Fibroblast of upper back skin (primary cell): ENCODE data around the gene SLC25A48.

Source experiments
- DNase-seq: peaks from one replicate; pipeline ENCODE4 v3.0.0-alpha.2; 2013

The SLC25A48 gene

DNA sequence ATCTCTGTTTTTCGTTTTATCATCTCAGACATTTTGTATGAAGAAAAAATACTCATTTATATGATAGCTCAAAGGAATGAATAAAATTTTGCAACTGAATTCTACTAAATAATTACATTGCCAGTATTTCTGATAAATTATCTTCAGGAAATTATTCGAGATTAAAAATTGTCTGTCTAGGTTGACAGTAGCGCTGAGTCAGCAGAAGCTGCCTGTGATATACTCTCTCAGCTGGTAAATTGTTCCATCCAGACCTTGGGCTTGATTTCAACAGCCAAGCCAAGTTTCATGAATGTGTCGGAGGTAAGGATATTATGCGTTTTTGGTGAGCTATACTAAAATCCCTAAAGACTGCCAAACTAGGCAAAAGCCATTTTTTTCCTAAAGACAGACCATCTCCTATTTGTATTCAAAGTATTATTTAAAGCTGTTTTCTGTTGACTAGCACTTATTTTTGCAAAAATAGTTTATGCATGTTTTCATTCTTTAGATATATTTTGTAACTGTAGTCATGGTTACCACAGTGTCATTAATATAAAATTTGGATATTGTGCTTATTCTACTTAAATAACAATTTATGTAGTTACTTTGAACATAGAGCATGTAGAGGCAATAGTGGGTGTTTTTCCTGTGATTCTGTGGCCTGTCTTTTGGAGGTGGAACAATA is 102.9 kb downstream of the SLC25A48 start:
- no peak for DNase-seq
